Measurements from ENCODE around the gene SRCIN1.

Gene SRCIN1

DNA sequence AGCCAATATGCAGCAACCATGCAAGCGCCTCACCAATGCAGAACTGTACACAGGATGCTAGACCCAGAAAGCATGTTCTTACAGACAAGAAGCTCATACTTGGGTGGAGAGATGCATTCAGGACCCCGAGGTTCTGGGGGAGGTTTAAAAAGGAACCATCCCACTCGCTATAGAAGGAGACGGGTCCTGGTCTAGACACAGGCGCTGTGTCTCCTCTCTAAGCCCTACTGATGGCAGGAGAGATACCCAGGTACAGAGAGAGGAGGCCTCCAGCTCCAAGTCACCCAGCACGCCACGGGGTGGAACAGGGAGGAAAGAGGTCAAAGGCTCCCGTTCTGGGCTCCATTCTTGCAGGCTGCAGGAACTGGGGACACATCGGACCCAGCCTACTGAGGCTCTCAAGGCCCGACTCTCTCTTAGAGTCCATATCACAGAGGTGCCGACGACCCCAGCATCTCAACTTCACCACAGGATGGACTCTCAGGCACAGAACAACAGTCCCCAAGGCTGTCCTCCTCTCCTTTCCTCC is 28.0 kb downstream of the SRCIN1 start:
- DNase-seq = no peak

DNA sequence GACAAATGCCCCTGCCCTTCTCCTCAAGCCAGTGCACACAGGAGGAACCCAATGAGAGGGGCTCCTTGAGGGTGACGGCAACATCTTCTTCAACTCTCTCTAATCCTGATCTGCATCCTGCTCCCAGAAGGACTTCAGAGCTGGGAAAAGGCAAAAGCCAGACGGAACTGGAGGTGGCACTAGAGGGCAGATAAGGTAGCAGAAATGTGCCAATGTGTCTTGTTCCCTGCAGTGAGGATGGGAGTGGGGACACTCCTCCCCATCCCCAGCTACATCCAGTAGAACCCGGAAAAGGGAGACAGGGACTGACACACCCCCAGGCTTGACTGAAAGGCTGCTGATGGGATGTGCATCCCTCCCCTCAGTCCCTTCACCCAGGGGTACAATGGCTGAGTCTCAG is 28.5 kb downstream of the SRCIN1 start:
- no peak for DNase-seq

DNA sequence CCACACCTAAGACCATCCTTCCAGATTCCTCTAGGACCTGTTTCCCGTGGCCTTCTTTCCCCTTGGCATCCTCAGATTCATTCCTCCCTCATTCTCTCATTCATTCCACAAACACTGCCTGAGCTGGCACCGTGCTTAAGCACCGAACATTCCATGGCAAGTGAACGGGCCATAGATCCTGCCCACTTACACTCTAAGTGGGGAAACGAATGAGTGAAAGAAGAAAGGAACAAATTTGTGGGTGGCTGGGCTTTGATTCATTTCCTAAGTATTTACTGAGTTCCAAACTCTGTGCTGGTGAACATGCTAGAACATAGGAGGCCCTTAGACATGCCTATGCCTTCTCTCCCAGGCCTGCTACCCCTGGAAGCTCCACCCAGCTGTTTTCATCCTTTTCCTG is 30.0 kb downstream of the SRCIN1 start:
- DNase-seq = no peak

DNA sequence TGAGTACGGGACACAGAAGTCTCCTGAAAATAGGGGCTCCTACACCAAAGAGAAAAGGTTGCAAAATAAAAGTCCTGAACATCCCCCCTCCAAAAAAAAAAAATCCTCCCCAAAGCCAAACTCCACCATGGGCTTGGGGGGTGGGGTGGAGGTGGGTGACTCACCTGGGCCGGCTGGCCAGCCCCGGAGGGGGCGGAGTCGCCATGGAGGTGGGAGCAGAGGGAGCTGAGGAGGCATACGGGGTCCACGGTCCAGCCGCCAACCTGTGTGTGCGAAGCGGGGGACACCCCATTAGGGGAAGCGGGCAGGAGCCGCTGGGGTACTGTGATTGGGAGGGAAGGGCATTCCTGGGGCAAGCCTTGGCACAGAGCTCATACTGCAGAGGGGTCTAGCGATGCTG is 31.0 kb downstream of the SRCIN1 start:
- DNase-seq = no peak

DNA sequence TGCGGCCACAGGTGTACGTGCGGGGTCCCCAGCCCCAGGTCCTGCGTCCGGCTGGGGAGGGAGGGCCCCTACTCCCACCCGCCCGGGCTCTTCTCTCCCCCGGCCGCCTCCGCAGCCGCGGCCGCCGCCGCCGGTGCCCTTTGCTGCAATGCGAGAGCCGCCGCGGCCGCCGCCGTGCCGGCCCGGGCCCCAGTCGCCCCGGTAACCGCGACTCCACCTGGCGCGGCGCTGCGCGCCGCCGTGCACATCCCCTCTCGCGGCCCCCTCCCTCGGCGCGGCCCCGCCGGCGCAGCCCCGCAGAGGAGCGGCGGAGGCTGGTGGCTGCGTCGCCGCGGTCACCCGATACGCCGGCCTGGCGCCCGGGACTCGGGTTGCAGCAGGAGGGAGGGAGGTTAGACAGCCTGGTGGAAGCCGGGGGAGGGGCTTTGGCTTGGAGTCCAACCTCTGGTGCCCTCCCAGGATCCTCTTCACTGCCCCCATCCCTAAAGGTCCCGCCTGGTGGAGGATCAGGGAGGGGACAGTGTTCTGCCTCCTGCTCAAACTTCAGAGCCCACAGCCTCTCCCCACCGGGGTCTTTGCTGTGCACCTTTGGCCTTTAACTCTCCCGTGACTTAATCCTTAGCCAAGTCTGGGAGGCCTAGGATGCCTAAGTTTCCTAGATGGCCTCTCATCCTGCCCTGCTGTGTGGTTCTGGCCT is 32.9 kb downstream of the SRCIN1 start:
- no peak for DNase-seq

DNA sequence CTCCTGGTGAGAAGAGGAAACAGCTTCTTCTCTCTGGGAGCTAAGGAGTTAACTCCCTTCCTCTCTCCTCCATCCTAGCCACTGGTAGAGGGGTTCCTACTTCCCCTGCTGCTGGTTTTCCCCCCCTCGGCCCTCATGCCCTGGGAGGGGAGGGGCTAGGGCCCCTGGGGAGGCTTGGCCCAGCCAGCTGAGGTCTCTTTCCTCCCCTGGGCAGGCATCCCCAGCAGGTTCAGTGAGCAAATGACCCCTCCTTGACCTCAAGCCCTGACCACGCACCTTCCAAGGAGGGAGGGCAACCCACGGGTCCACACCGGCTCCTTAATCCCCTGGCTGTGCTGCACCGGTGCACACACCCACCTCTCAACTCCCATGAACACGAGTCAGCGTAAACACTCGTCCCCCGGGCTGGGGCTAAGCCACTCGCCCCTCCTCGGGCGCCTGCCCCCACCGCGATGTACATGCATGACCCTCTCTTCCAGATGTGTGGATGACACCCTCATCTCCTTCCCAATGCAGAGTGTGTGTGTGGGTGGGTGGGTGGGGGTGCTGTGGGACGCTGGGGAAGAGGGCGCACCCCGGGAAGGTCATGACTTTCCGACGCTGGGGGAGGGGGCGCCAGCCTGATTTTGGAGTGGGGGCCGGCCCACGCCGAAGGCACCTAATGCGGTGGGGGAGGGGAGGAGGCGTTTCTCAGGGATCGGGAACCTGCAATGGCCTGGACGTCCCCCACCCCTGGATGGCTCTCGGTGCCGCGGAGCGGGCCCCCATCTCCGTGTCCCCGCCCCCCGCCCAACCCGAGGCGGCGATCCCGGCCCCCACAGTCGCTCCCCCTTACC is 33.7 kb downstream of the SRCIN1 start:
- no peak for DNase-seq

DNA sequence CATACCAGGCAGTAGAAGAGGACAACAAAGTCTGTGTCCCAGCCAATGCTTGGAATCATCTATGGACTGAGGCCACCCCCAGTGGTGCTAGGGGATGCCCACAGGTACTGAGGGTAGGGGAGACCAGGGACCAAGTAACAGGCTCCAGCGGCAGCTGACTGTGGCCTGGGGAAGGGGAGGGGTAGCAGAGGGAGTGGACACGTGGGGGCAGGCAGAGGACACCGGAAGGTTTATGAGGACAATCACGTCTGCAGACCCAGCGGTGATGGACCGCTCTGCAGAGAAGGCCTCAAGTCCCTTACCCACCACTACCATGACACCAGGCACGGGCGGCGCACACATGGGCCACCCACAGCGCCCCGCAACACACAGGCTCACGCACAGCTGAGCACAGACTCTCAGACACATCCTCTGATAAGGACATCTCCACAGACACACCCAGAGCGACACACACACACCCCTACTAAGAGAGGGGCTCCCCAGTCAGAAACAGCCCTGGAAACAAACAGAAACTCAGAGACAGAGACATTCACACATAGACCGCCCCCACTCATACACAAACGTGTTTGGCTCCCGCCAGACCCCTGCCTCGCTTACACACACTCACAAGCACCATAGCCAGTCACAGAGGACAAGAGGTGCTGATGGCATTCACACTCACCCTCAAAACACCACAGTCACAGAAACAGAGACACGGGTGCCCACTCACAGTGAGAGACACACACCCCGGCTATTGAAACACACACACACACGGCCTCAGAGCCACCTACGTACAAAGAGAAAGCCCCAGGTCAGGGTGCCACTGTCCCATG is 35.8 kb downstream of the SRCIN1 start:
- no peak for DNase-seq

DNA sequence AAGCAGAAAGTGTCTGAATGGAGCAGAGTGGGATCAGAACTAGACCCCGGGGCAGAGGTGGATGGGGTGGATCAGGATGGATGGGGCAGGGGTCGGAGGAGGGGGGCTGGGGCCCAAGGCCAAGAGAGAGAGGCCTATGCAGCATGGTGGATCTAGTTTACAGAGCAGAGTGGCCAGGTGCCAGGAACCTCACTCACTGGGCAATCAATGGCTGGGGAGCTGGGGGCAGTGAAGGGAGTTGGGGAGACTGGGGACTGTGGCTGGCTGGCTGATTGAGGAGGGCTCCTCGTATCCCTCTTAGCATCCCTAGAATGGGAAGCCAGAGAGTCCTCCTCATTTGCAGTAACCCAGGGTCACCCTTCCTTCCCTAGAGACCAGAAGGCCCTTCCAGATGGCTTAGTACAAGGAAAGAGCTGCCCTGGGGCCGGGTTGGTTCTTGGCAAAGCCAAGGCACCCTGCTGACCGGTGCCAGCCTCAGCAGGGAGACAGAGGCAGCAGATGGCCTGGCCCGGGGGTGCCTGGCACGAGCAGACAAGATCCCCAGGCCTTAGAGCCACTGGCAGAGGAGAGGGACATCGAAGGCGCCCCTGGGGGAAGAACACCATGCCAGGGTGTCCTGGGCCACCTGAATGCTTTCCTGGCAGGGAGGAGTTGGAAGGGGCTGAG is 36.8 kb downstream of the SRCIN1 start:
- no peak for DNase-seq

DNA sequence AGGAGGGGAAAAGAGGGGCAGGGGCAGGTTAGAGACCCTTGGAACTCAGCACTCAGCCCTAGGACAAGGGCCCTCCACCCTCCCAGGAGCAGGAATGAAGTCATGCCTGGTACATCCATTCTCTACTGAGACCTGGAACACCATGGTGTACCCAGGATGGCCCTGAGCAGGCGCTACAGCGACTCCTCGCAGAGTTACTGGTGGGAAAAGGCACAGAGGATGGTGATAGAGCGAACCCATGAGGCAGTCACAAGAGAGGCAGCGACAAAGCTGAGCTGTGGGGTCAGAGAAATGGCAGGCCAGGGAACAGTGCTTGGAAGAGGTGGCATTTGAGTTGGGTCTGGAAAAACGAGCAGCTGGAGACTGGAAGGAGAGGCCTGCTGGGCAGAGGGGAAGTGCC is 37.5 kb downstream of the SRCIN1 start:
- DNase-seq = no peak

DNA sequence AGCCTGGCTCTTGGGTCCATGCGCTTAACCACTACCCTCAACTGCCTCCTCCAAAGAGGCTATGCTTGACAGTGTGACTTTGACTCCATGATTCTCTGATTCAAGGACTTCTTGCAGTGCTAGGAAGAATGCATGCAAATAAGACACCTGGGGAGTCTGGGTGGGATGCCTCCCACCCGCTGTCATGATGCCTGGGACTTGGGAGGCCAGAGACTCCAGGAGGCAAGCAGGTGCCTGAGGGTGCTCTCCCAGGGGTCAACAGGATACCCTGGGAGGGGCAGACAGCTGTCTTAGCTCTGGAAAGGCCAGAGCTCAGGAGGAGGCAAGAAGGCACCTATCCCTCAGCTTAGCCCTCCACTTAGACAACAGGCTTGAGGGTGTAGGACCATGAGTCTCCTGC is 38.4 kb downstream of the SRCIN1 start:
- no peak for DNase-seq

DNA sequence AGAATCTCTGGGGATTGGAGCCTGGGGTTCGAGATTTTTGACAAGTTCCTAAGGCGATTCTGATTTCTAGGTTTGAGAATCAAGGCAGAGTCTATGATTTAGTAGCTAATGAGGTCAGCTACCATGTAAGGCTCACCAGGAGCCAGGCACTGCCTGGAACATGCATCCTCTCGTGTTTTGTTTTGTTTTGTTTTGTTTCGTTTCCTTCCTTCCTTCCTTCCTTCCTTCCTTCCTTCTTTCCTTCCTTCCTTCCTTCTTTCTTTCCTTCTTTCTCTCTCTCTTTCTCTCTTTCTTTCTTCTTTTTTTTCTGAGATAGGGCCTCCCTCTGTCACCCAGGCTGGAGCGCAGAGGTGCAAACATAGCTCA is 39.1 kb downstream of the SRCIN1 start:
- DNase-seq = no peak

DNA sequence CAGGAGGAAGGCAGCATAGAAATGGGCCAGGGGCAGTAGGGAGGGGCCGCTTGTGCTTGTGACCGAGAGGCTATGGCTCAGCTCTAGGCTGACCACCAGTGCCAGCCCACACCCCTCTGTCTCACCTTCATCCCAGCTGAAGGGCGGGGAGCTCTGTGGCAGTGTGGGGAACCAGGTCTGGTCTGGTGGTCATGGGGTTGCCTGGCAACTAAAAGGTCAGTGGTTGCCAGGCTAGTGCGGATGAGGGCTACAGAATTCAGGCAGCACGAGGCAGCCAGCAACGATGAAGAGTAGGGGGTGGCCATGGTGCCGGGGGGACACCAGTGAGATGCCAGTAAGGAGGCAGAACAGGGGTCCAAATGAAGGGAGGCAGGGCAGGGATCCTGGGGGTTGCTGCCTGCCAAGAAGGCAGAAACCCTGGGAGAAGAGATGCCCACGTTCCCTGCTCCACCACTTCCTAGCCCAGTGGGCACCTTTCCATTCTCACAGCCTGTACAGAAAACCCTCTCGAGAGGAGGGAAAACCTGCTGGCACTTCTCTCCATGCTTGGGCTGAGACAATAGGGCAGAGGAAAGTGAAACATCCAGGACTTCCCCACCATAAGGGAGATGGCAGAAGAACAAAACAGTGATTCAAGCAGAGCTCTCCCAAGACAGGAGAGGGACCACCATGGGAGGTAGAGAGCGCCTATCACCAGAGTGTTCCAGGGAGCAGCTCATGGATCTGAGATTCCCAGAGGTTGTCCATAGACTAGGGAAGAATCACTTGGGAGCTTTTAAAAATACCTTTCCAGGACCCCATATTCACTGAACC is 39.7 kb downstream of the SRCIN1 start:
- no peak for DNase-seq

DNA sequence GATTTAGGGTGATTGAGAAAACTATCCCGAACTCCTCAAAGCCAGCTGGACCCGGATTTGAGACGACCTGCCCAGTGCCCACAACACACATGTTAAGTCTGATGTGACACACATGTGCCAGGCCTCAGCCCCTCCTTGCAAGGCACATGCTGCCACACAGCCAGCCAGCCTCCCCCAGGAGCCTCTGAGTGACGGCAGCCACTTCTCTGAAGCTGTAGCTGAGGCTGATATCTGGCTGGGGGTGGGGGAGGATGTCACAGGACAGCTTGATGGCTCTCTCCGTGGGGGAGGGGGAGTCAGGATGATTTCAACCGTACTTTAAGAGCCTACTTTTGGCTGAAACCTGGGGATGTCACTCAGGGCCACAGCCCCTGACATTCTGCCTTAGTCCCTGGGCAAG is 40.9 kb downstream of the SRCIN1 start:
- DNase-seq = no peak

DNA sequence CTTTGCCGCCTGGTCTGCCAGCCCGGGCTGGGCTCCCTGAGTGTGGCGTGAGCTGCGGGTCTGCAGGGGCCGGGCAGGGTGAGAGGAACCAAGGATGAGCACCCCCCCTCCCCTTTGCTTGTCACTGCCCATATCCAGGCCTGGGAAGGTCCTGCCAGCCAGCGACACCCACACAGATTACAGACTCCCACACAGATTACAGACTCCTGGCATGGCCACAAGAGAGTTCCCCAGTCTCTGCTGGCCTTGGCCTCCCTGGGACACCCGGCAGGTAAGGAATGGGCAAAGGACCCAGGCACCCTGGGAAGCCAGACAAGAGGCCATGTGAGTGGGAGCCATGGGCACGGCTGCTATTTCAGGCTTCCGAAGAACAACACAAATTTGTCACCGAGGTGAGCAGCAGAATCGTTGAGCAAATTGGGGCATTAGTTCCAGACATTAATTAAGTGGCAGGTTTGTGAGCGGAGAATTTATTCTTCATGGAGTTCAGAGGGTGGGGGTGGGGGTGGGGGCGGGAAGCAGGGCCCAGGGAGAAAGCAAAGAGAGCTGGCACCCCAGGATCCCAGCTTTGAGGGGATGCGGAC is 41.4 kb downstream of the SRCIN1 start:
- no peak for DNase-seq

DNA sequence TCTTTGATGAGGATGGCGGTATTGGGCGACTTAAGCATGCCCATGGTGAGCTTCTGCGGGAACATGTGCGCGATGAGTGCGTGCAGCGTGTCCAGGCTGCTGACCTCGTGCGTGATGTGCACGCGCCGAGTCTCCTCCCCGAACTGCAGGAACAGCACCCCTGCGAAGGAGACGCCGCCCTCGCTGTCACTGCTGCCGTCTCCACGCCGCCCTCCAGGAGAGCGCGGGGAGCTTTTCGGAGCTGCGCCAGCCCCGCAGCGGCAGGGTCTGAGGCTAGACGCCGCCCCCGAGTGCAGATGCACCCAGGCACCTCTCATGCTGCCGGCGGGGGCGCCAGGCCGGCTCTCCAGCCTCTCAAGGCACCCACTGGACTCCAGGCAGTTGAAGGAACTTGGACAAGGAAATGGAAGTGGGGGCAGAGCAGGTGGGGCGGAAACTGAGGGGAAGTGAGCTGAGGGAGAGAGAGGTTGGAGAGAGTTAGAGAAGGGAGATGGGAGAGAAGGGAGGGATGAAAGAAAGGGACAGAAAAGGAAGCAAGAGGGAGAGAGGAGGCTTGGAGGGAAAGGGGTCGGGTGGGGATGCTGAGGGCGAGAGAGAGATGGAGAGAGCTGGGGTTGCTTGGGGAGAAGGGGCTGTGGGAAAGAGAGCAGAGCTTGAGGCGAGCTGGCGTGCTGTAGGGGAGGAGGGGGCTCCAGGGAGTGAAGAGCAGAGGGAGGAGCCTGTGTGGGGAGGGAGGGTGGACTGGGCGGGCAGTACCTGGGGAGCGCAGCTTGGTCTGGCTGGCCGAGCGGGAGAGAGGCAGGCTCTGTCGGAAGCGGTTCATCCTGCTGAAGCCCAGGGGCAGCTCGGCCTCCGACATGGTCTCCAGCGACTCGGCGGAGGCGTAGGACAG is 42.1 kb downstream of the SRCIN1 start:
- DNase-seq = no peak

DNA sequence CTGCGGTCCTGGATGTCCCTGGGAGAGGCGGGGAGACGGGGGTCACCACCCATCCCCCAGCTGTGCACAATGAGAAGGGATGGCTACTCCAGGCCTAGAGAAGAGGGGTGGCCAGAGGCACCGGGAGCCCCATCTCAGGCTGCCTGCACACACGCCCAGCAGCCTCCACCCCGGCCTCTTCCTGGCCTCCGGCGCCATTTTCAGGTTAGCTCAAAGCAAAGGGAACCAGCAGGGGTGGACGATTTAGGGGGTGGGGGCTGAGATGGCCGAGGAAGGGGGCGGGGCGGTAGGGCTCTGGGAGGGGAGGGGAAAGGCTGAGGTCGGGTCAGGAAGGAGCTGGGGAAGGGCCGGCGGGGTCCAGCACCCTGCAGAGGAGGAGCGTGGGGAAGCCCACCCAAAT is 42.8 kb downstream of the SRCIN1 start:
- DNase-seq = no peak

DNA sequence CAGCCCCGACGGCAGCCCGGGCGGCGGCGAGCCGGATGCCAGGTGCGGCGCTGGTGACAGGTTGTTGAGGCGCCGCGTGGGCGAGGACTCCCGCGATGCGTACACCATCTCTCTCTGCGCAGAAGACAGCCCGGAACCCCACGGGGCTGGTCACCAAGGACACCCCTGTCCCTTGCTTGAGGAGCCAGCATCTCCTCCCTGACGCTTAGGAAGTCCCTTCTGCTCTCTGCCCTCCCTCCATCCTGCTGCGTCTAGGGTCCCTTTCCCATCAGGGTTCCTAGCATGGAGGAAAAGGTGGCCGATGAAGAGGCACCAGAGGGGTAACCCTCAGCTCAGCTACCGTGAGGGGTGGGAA is 43.6 kb downstream of the SRCIN1 start:
- no peak for DNase-seq

DNA sequence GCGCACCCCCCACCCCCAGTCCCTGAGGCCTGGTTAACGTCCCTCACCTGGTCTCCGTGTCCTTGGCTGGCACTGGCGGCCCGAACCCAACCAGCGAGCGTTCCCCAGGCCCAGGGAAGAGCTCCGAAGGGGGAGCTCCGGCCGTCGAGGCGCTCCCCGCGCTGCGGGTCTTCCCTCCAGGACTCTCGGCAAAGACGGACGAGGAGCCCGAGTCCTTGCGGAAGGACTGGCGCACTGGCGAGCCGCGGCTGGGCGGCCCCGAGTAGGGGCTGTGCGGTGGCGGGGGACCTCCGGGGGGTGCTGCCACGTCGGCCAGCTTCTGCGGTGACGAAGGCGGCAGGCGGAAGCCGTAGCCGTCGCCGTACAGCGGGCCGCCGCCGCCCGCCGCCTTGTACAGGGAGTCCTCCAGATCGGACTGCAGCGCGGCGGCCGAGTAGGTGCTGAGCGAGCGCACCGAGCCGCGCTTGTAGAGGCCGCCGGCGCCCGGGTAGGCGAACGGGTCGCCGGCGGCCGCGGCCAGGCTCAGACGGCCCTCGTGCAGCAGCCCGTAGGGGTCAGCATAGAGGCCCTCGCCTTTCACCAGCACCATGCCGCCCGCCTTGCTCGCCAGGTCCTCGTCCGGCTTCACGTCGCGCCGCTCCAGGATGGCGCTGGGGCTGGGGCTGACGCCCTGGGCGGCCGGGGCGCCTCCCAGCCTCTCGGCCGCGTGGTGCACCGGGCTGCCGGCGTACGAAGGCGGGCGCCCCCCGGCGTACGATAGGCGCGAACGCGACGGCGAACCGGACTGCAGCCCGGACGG is 44.1 kb downstream of the SRCIN1 start:
- no peak for DNase-seq

DNA sequence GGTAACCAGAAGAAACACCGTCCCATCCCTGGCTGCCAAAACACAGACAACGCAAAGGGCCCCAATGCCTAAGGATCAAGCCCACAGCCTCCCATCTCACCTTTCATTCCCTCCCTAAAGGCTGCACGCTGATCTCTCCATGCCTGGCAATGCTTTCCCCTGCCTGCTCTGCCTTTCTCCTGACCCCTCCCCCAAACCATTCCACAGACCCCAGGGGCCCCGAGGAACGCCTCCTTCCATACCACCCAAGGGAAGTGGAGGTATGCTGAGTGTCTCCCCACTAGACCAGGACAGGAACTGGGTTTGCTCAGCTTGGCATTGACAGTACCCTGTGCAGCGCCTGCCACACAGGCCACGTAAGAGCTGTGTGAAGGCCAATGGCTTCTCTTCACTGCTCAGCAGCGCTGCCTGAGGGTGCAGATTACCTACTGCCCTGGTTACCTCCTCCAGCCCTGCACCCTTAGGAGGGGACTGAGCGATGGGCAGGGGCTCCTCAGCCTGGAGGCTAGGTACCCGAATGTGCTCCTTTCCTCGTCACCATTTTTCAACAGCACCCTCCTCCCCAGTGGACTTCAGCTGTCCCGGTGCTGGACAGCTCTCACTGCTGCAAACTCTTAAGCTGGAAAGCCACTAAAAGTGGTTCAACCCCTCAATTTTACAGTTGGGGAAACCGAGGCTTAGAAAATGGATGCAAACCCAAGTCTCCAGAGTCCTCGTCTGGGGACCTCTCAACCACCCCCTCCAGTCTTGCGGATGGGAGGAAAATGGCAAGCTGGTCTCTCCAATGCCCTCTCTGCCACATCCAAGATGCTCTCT is 45.0 kb downstream of the SRCIN1 start:
- no peak for DNase-seq

Measured in stimulated activated CD4-positive, alpha-beta T cell treated with anti-CD3 and anti-CD28 coated beads, Interleukin-12 subunit alpha, Interleukin-12 subunit beta, amount 100 ng/mL, for 4 hours (primary cell).